Adrenal gland (tissue), 12 donors: ENCODE data around the gene MEX3A. TPM values are rescaled to one million over a fixed set of nuclear protein-coding genes. Genes with fewer than 3 reads are reported as not detected.
A peak's percentile ranks its signal among the peaks of the same experiment; 100 is the strongest.

ENCODE experiments used
- DNase-seq, 7 donors: peaks; one replicate each; pipeline ENCODE4 v3.0.0-alpha.2; 2019 to 2020
- H3K27ac ChIP-seq, 5 donors: fragments of 200-600 bp; sonication (generic) in 4 of 5; 1 replicate in 3 of 5; 2 replicates in 2 of 5; pipeline versions ENCODE4 v1.5.1 to v1.8.0; 2016 to 2020; ENCODE audit warnings: mild to moderate bottlenecking in 1 of 5
- H3K27me3 ChIP-seq: fragments of 200-600 bp; 2 replicates; pipeline ENCODE4 v1.8.0; 2021
- H3K36me3 ChIP-seq, 2 donors: fragments of 200-600 bp; replicated peaks in 1 of 2; 1 replicate in 1 of 2; 2 replicates in 1 of 2; pipeline versions ENCODE4 v1.5.1 to v1.8.0; 2018 to 2022
- H3K4me1 ChIP-seq, 2 donors: fragments of 200-600 bp; replicated peaks in 1 of 2; 1 replicate in 1 of 2; 2 replicates in 1 of 2; pipeline versions ENCODE4 v1.5.1 to v1.8.0; 2018 to 2021
- H3K4me3 ChIP-seq, 4 donors: fragments of 200-600 bp; sonication (generic) in 3 of 4; one replicate each; pipeline ENCODE4 v1.5.1; 2016 to 2018
- H3K9me3 ChIP-seq, 3 donors: fragments of 200-600 bp; sonication (generic) in 1 of 3; replicated peaks in 1 of 3; 1 replicate in 2 of 3; 2 replicates in 1 of 3; pipeline versions ENCODE4 v1.5.1 to v1.8.0; 2016 to 2021
- CTCF ChIP-seq, 6 experiments: fragments of 450-650 bp in 4 of 6; fragments of 200-600 bp in 2 of 6; sonication (generic) in 1 of 6; IDR thresholded peaks; 1 replicate in 5 of 6; 2 replicates in 1 of 6; pipeline versions ENCODE4 v1.5.1 to v1.8.0; 2016 to 2021; ENCODE audit warnings: antibody characterized with exemption in 6 of 6, mild to moderate bottlenecking in 2 of 6, moderate library complexity in 1 of 6
- POLR2A ChIP-seq, 2 donors: fragments of 450-650 bp; IDR thresholded peaks; one replicate each; pipeline ENCODE4 v1.6.1; 2017; ENCODE audit warnings: antibody characterized with exemption in 2 of 2, mild to moderate bottlenecking in 2 of 2, moderate library complexity in 1 of 2
- WGBS, 4 donors: extraction: QIAGEN DNeasy Blood & Tissue Kit in 2 of 4; methylation state at CpG; one replicate each; pipeline versions ENCODE4 v1.1.5 to v1.1.7; 2013 to 2017; 5-methylcytosine and 5-hydroxymethylcytosine counted together
- intact Hi-C, 2 donors: fragments of 100-400 bp; cut with DNase I; formaldehyde crosslinking; loops; one replicate each; pipeline versions ENCODE4 v1.14.1 to v1.15.0; 2022 to 2023
- polyA plus RNA-seq, 3 donors: library from polyadenylated mRNA; stranded (reverse); fragments of 200-250 nt in 2 of 3; fragments of 350-450 nt in 1 of 3; fragmentation: Illumina TruSeq in 1 of 3; extraction: RNeasy Lipid Tissue Mini Kit (QIAGEN cat#74804) in 1 of 3; gene quantifications; one replicate each; pipeline ENCODE4 v1.2.3, GENCODE V29; 2013 to 2014
- total RNA-seq, 9 donors: library from RNA; depleted of rRNA in 4 of 9; stranded (reverse); fragments of >200 nt in 4 of 9; fragments of 120-200 nt in 1 of 9; fragmentation: NEBNext Ultra II Directional in 1 of 9; extraction: Animal tissue kit (Norgen Biotek cat#: 25700) in 1 of 9; gene quantifications; one replicate each; pipeline versions ENCODE4 v1.1.0 to v1.2.4, GENCODE V29; 2013 to 2023
- donor health status: healthy with polysubstance abuse.
- donor health status: Bipolar disorder and iron deficiency.
- donor health status: DM: yes; HTN: yes; CAD: no.
- donor health status: DM: no; HTN: no; CAD: no.
- donor health status: DM: no; HTN: no; CAD: no.
- donor health status: DM: yes; HTN: yes; CAD: no.

The MEX3A gene
- total and polyA plus RNA-seq, 12 donors: 0.09 to 2.4 (median 0.37) TPM

- TF ChIP-seq CTCF (IDR thresholded peaks at IDR 0.05): no peak
- TF ChIP-seq POLR2A (IDR thresholded peaks at IDR 0.05): peak; percentile 0 to 65
- Histone ChIP-seq H3K4me1 (peaks cover 62 to 68% of the 10 kb centered on the region in 2 donors), H3K27ac (peak overlapping the region; percentile 74 to 99 (median 96)), H3K9me3 (no peaks in the 10 kb centered on the region), H3K27me3 (no peaks in the 10 kb centered on the region), H3K36me3 (peaks cover 0 to 35% of the 10 kb centered on the region in 2 donors), H3K4me3 (peak overlapping the region in 1 of 4 donors; percentile 15)
- intact Hi-C loops: no loop called here
- WGBS, 4 donors: 20 to 24% (median 21%) methylated on average over 8 of the region's 8 CpGs
- peak; percentile 67 to 88 (median 77) for DNase-seq
These were observed 46.7 kb upstream of the MEX3A start for GRCh38 chr1:156128654-156129597.

DNA sequence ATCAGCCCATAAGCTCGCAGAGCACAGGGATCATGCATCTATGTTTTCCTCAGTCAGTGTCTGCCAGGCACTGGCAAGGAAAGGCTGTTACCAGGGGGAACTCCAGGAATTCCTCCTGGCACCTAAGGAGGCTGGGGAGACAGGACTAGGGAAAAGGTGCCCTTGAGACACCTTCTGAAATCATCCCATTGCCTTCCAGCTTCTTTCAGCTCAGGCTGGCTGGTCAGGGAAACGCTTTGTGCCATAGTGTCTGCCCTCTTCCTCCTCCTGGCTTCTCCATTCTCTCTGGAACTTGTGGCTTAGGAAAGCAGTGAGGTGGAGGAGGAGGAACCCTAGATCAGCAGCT is 46.0 kb upstream of the MEX3A start:
- no peaks in the 10 kb centered on the region for H3K27me3 ChIP-seq
- H3K4me1 ChIP-seq: peaks cover 68 to 73% of the 10 kb centered on the region in 2 donors
- no peak for TF ChIP-seq POLR2A (IDR thresholded peaks at IDR 0.05)
- no peak for TF ChIP-seq CTCF (IDR thresholded peaks at IDR 0.05)
- peak overlapping the region; percentile 74 to 99 (median 96) for H3K27ac ChIP-seq
- DNase-seq: peak in 2 of 7 donors; percentile 21 to 39
- WGBS, 4 donors: 14 to 39% (median 33%) methylated on average over 1 to 2 of the region's 2 CpGs
- H3K36me3 ChIP-seq: peaks cover 0 to 29% of the 10 kb centered on the region in 2 donors
- H3K9me3 ChIP-seq: no peaks in the 10 kb centered on the region
- H3K4me3 ChIP-seq: peak overlapping the region in 1 of 4 donors; percentile 15
- intact Hi-C loops: no loop called here

DNA sequence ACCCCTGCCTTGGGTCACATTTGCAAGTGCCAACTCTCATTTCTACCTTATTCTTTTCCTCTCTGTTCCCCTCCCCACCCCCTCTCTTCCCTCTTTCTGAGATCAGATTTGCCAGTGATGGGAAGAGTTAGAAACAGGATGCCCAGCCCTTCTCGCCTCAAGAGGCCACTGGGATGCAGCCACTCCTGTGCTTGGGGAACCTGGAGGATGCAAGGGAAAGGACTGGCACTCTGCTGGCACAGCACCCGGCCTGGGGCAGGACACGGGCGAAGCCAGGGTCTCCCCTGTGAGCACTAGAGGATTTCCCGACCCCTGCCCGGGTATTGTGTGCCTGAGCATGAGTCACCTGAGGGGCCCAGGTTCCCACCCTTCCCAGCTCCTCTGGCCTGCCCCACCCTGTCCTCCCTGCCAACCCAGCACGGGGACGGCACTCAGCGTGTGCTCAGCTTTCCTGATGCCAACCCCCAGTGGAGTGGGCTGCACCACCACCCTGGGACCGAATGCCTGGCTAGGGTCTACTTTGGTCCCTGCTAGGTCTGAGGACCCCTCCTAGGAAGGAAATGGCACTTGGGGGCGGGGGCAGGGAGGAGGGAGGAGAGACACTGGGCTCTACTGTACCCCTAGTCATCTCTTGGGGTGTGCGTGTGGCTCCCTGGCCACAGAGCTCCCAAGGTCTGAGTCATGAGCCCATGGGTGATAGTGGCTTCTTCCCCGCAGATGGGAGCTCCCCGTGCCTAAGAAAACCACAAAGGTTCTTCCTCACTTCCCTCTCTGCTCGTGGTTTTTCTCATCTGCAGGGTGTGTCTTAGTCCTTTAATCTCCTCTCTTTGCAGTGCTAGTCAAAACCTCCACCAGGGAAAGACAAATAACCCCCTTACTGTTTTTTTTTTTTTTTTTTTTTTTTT is 44.6 kb upstream of the MEX3A start:
- Histone ChIP-seq H3K4me3 (peak overlapping the region in 1 of 4 donors; percentile 5), H3K36me3 (peaks cover 0 to 15% of the 10 kb centered on the region in 2 donors), H3K9me3 (no peaks in the 10 kb centered on the region), H3K4me1 (peaks cover 82 to 87% of the 10 kb centered on the region in 2 donors), H3K27ac (peak overlapping the region; percentile 18 to 99 (median 98)), H3K27me3 (no peaks in the 10 kb centered on the region)
- 21 to 35% (median 28%) methylated on average over 7 to 15 of the region's 15 CpGs for WGBS, 4 donors
- TF ChIP-seq CTCF (IDR thresholded peaks at IDR 0.05): no peak
- peak in 1 of 2 donors; percentile 23 for TF ChIP-seq POLR2A (IDR thresholded peaks at IDR 0.05)
- DNase-seq: peak in 6 of 7 donors; percentile 62 to 77 (median 69)
- intact Hi-C loops: no loop called here
